ENCODE measurements around the gene ZBTB40.

GRCh38 chr1:22575532-22576149, 124.0 kb downstream of the ZBTB40 start:
- TF ChIP-seq CTCF (IDR thresholded peaks at IDR 0.05): no peak
- no peak for TF ChIP-seq EZH2phosphoT487 (IDR thresholded peaks at IDR 0.05)
- no peak for TF ChIP-seq EZH2 (IDR thresholded peaks at IDR 0.05)

Data from neural progenitor cell (in vitro differentiated cells).